Measurements from ENCODE around the gene PRKCE.

GRCh38 chr2:45646289-45646688, 5.2 kb upstream of the PRKCE start:
- TF ChIP-seq CTCF (IDR thresholded peaks at IDR 0.05; ENCODE audit: poor library complexity) (no peak), EZH2 (IDR thresholded peaks at IDR 0.05; ENCODE audit: borderline replicate concordance) (no peak)
